Esophagus muscularis mucosa (tissue), 4 donors: Measurements from ENCODE around the gene BPGM. TPM values are rescaled to one million over a fixed set of nuclear protein-coding genes. Genes with fewer than 3 reads are reported as not detected.
A peak's percentile ranks its signal among the peaks of the same experiment; 100 is the strongest.

Source experiments
- DNase-seq: peaks from one replicate; pipeline ENCODE4 v3.0.0-alpha.2; 2017; ENCODE audit errors: extremely low spot score
- H3K27ac ChIP-seq, 4 donors: fragments of 200-600 bp; sonication (generic); replicated peaks in 1 of 4; 1 replicate in 3 of 4; 2 replicates in 1 of 4; pipeline ENCODE4 v1.5.1; 2016 to 2019; ENCODE audit warnings: mild to moderate bottlenecking in 1 of 4
- H3K27me3 ChIP-seq, 4 donors: fragments of 200-600 bp; sonication (generic); one replicate each; pipeline versions ENCODE4 v1.5.1 to v1.6.0; 2016 to 2019
- H3K36me3 ChIP-seq, 4 donors: fragments of 200-600 bp; sonication (generic); one replicate each; pipeline ENCODE4 v1.5.1; 2016 to 2019
- H3K4me1 ChIP-seq, 4 donors: fragments of 200-600 bp; sonication (generic); one replicate each; pipeline ENCODE4 v1.5.1; 2016 to 2019
- H3K4me3 ChIP-seq, 4 donors: fragments of 200-600 bp; sonication (generic); 1 replicate in 2 of 4; 2 replicates in 2 of 4; pipeline ENCODE4 v1.5.1; 2016 to 2019; ENCODE audit warnings: mild to moderate bottlenecking in 4 of 4, moderate library complexity in 1 of 4
- H3K9me3 ChIP-seq, 4 donors: fragments of 200-600 bp; sonication (generic); 1 replicate in 3 of 4; 2 replicates in 1 of 4; pipeline ENCODE4 v1.5.1; 2016 to 2019
- EP300 ChIP-seq: sonication (generic); formaldehyde crosslinking; IDR thresholded peaks from one replicate; pipeline ENCODE4 v1.6.1; 2017; ENCODE audit warnings: antibody characterized with exemption
- POLR2A ChIP-seq: fragments of 450-650 bp; IDR thresholded peaks from one replicate; pipeline ENCODE4 v1.6.1; 2017; ENCODE audit warnings: antibody characterized with exemption, moderate library complexity, mild to moderate bottlenecking, low read depth
- POLR2AphosphoS5 ChIP-seq, 2 donors: sonication (generic); formaldehyde crosslinking; IDR thresholded peaks; one replicate each; pipeline ENCODE4 v1.6.1; 2017; ENCODE audit warnings: antibody characterized with exemption in 2 of 2
- WGBS: methylation state at CpG from one replicate; pipeline ENCODE4 v1.1.5; 2018; 5-methylcytosine and 5-hydroxymethylcytosine counted together
- intact Hi-C: fragments of 100-400 bp; cut with DNase I; formaldehyde crosslinking; loops from one replicate; pipeline ENCODE4 v1.15.1; 2023
- total RNA-seq, 4 donors: library from RNA; depleted of rRNA; stranded (reverse); fragments of >200 nt; gene quantifications; one replicate each; pipeline versions ENCODE4 v1.1.0 to v1.2.1, GENCODE V29; 2016
- TF ChIP-seq, protein P1 (sequence below), 3 experiments: fragments of 200-600 bp in 2 of 3; fragments of 450-650 bp in 1 of 3; sonication (generic) in 2 of 3; IDR thresholded peaks; one replicate each; pipeline ENCODE4 v1.5.1; 2017 to 2019; ENCODE audit warnings: antibody characterized with exemption in 3 of 3, mild to moderate bottlenecking in 2 of 3, moderate library complexity in 1 of 3

The BPGM gene
- total RNA-seq, 4 donors from 2014 or later = 19.1 to 29.4 (median 22.7) TPM

DNA sequence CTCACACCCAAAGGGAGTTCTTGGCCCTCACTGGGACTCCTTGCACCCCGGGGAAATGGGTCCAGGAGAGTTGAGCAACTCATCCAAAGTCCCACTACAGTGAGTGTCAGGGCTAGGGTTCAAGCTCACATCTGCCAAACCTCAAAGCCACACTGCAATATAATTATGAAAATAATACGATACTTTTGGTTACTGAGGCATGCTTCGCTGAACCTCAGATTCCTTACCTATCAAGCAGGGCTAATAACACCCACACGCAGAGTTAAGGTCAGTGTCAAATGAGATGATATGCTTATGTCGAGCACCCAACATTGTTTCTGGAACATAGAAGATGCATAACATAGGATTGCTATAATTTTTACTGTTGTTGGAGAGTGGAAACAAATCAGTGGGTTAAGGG, 58.2 kb downstream of the BPGM start:
- TF ChIP-seq EP300 (no peak), POLR2AphosphoS5 (IDR thresholded peaks at IDR 0.05) (no peak), POLR2A (no peak)
- TF ChIP-seq, protein P1, sequence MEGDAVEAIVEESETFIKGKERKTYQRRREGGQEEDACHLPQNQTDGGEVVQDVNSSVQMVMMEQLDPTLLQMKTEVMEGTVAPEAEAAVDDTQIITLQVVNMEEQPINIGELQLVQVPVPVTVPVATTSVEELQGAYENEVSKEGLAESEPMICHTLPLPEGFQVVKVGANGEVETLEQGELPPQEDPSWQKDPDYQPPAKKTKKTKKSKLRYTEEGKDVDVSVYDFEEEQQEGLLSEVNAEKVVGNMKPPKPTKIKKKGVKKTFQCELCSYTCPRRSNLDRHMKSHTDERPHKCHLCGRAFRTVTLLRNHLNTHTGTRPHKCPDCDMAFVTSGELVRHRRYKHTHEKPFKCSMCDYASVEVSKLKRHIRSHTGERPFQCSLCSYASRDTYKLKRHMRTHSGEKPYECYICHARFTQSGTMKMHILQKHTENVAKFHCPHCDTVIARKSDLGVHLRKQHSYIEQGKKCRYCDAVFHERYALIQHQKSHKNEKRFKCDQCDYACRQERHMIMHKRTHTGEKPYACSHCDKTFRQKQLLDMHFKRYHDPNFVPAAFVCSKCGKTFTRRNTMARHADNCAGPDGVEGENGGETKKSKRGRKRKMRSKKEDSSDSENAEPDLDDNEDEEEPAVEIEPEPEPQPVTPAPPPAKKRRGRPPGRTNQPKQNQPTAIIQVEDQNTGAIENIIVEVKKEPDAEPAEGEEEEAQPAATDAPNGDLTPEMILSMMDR (IDR thresholded peaks at IDR 0.05) = no peak
- Histone ChIP-seq H3K9me3 (no peaks in the 10 kb centered on the region), H3K27me3 (no peaks in the 10 kb centered on the region), H3K36me3 (no peaks in the 10 kb centered on the region), H3K4me1 (peaks cover 4 to 75% (median 68%) of the 10 kb centered on the region in 4 donors), H3K27ac (peak overlapping the region; percentile 82 to 90 (median 89)), H3K4me3 (no peak overlapping the region)
- intact Hi-C loops = loop anchor here (5.0 kb wide), 1 partner anchor 42 kb away; no protein-coding TSS in a partner anchor
- WGBS = 91% methylated on average over 5 of the region's 5 CpGs
- DNase-seq = no peak

GRCh38 chr7:134705716-134706115, 59.1 kb downstream of the BPGM start:
- H3K36me3 ChIP-seq = no peaks in the 10 kb centered on the region
- intact Hi-C loops = no loop called here
- peaks cover 4 to 72% (median 65%) of the 10 kb centered on the region in 4 donors for H3K4me1 ChIP-seq
- no peaks in the 10 kb centered on the region for H3K9me3 ChIP-seq
- H3K27me3 ChIP-seq = no peaks in the 10 kb centered on the region
- H3K27ac ChIP-seq = peak overlapping the region; percentile 82 to 90 (median 89)
- no peak overlapping the region for H3K4me3 ChIP-seq
- TF ChIP-seq EP300 (no peak), POLR2A (no peak), POLR2AphosphoS5 (IDR thresholded peaks at IDR 0.05) (no peak)
- TF ChIP-seq, protein P1 (IDR thresholded peaks at IDR 0.05) = no peak
- WGBS = 91% methylated on average over 2 of the region's 2 CpGs
- DNase-seq = no peak

DNA sequence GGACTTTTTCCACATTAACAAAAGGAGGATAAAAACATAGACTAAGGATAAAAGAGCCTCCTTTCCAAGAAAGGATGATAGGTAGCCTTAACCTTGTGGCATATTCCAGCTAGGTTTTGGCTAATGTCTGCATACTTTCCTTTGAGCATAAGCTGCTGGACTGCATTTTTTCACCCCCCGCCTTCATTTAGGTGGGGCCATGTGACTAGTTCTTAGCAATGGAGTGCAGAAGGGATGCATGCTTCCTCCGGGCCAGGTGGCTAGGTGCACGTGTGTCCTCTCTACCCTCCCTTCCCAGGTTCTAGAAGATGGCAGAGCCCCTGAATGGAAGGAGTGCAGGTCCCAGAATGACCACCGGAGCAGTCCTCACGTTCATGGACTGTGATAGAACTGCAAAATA, 59.8 kb downstream of the BPGM start:
- peaks cover 4 to 71% (median 70%) of the 10 kb centered on the region in 4 donors for H3K4me1 ChIP-seq
- no peaks in the 10 kb centered on the region for H3K36me3 ChIP-seq
- peak overlapping the region in 3 of 4 donors; percentile 82 to 90 (median 89) for H3K27ac ChIP-seq

GRCh38 chr7:134707663-134708378, 61.2 kb downstream of the BPGM start:
- 94% methylated on average over 4 of the region's 4 CpGs for WGBS
- no peaks in the 10 kb centered on the region for H3K27me3 ChIP-seq
- H3K4me3 ChIP-seq = no peak overlapping the region
- TF ChIP-seq EP300 (no peak), POLR2A (no peak), POLR2AphosphoS5 (IDR thresholded peaks at IDR 0.05) (no peak)
- TF ChIP-seq, protein P1 (IDR thresholded peaks at IDR 0.05) = no peak
- no peaks in the 10 kb centered on the region for H3K9me3 ChIP-seq
- intact Hi-C loops = no loop called here
- peak overlapping the region in 2 of 4 donors; percentile 14 to 83 for H3K27ac ChIP-seq
- no peak for DNase-seq
- no peaks in the 10 kb centered on the region for H3K36me3 ChIP-seq
- H3K4me1 ChIP-seq = peaks cover 4 to 73% (median 65%) of the 10 kb centered on the region in 4 donors

More for the DNA sequence above, 59.8 kb downstream of the BPGM start:
- no peaks in the 10 kb centered on the region for H3K9me3 ChIP-seq
- H3K4me3 ChIP-seq = no peak overlapping the region
- no peaks in the 10 kb centered on the region for H3K27me3 ChIP-seq
- no peak for DNase-seq
- no peak for TF ChIP-seq EP300
- no peak for TF ChIP-seq POLR2A
- TF ChIP-seq POLR2AphosphoS5 (IDR thresholded peaks at IDR 0.05) = no peak
- TF ChIP-seq, protein P1 (IDR thresholded peaks at IDR 0.05) = no peak
- intact Hi-C loops = no loop called here
- WGBS = 85% methylated on average over 5 of the region's 5 CpGs
